Central memory CD8-positive, alpha-beta T cell (primary cell): ENCODE data around the gene CSE1L.

Experiments used
- ATAC-seq: fragments of 150-1000 bp; cut with Tn5 transposase; replicated peaks from 2 replicates; pipeline ENCODE4 v1.10.0; 2022; ENCODE audit warnings: mild to moderate bottlenecking, moderate FRiP score, moderate number of reproducible peaks; ENCODE audit not compliant: poor library complexity, severe bottlenecking; ENCODE audit errors: extremely low read depth
- DNase-seq, 2 donors: peaks; one replicate each; pipeline ENCODE4 v3.0.0; 2021; ENCODE audit warnings: low spot score in 2 of 2
- H3K27ac Mint-ChIP-seq: one replicate; pipeline ENCODE4 v1.8.0; 2022; ENCODE audit warnings: low read depth, mild to moderate bottlenecking, moderate library complexity, mixed read lengths
- H3K27me3 Mint-ChIP-seq: one replicate; pipeline ENCODE4 v1.8.0; 2022; ENCODE audit warnings: mixed read lengths
- H3K36me3 Mint-ChIP-seq: one replicate; pipeline ENCODE4 v1.8.0; 2022; ENCODE audit warnings: mild to moderate bottlenecking, moderate library complexity, mixed read lengths; ENCODE audit not compliant: insufficient read depth
- H3K4me1 Mint-ChIP-seq: one replicate; pipeline ENCODE4 v1.8.0; 2022; ENCODE audit warnings: mixed read lengths
- H3K4me3 Mint-ChIP-seq: one replicate; pipeline ENCODE4 v1.8.0; 2022; ENCODE audit warnings: mild to moderate bottlenecking, moderate library complexity, mixed read lengths
- H3K9me3 Mint-ChIP-seq: one replicate; pipeline ENCODE4 v1.8.0; 2022; ENCODE audit warnings: mixed read lengths

CSE1L gene

DNA sequence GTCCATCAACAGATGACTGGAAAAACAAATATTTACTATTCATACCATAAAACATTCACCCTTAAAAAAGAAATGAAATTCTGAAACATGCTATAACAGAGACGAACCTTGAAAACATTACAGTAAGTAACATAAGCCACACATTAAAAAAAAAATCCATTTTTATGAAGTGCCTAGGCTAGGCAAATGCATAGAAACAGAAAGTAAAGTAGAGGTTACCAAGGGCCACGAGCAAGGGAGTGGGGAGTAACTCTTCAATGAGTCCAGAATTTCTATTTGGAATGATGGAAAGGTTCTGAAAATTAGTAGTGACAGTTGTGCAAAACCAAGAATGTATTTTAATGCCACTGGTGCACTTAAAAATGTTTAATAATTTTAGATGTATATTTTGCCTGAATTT, 94.3 kb downstream of the CSE1L start:
- Mint-ChIP-seq H3K9me3 (no peaks in the 10 kb centered on the region), H3K4me3 (no peak overlapping the region), H3K27me3 (no peaks in the 10 kb centered on the region), H3K36me3 (peaks cover 32% of the 10 kb centered on the region), H3K27ac (no peak overlapping the region), H3K4me1 (no peaks in the 10 kb centered on the region)
- no peak for ATAC-seq
- no peak for DNase-seq

DNA sequence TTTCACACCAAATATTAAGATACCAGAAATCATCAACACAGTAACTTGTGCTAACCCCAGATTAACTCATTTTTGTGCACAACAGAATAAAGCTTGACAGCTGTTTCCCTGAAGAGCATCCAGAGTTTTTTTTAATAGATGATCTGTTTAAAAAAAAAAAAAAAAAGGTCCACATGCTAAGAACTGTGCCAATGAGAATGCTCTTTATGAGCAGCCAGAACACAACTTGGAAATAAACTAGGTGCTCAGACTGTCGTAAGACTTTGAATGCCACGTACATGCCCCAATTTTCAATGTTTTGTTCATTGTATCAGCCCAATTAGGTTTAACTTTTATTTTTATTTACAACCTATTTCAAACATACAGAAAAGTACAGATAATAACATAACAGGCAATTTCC, 94.7 kb downstream of the CSE1L start:
- Mint-ChIP-seq H3K4me3 (no peak overlapping the region), H3K27ac (no peak overlapping the region), H3K27me3 (no peaks in the 10 kb centered on the region), H3K9me3 (no peaks in the 10 kb centered on the region), H3K36me3 (peaks cover 32% of the 10 kb centered on the region), H3K4me1 (no peaks in the 10 kb centered on the region)
- DNase-seq (no peak), ATAC-seq (no peak)
